SIG-M5 treated with dmso at 0.1 percent for 504 hours (cell line): ENCODE results near the gene RAVER2.

ENCODE experiments used
- DNase-seq: peaks from one replicate; lab custom pipeline; 2025; ENCODE audit not compliant: unreplicated experiment; lab: John Stamatoyannopoulos, UW

RAVER2 gene

DNA sequence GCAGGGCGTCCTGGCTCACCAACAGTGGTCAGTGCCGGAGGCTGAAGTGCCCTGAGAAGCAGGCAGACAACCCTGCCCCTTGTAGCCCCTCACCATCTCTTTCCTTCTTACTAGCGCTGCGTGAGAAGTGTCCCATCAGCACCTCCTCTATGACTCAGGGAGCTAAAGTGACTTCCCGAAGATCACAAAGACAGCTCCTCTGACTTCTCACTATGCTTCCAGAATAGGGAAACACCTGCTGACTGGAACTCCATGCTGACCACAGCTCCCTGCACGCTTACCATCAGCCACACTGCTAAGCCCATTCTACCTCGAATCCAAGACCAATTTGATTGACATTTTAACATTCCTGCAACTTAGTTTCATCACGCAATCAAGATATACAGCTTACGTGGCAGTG is 128.7 kb downstream of the RAVER2 start:
- no peak for DNase-seq

DNA sequence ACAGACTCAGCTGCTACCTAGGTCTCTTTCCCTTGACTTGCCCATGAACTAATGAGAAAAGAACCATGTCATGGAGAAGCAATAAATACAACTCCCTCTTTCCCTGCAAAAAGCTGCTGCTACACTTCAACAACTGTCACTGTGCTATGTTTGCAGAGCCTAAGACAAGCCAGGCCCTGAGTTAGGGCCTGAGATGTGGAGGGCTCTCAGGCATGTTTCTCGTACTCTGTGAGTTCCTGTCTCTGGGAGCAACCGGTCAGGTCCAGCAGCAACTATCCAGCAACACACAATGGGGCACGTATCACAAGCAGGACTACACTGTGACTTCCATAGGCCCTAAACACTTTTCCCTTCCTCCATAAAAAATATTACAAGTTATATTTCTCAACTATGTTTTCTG is 129.8 kb downstream of the RAVER2 start:
- DNase-seq, result no peak

DNA sequence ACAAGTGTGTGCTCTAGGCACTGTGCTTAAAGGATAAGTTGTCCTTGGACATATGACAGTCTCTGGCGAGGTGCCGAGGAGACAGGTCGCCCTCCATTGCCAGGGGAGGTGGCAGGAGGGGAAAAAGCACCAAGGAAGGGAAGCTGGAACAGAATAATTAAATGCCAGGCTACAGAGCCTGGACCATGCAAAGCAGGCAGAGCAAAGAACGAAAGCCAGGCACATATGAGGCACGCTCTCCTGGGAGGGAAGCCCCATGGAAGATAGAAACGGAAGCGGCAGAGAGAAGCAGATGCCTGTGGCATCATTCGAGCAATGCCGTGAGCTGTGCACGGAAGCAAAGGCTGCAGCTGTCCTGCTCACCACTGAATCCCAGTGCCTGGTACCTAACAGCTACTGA is 130.2 kb downstream of the RAVER2 start:
- DNase-seq, result no peak

DNA sequence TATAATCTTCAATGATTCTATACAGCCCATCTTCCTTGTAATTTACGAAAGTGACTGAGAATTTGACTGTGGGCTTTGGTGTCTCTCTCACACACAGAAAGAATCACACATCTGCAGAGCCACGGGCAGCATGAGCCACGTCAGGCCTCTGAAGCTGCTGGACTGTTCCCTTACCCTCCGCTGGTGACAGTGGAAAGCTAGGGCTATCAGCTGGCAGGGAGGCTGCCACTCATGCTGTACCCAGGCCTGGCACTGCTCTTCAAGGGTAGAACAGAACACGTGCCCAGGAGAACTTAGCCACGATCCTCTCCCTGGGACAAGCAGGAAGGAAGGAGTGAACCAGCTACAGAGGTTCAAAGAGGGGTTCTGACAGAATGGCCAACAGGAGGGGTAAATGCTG is 130.7 kb downstream of the RAVER2 start:
- no peak for DNase-seq

DNA sequence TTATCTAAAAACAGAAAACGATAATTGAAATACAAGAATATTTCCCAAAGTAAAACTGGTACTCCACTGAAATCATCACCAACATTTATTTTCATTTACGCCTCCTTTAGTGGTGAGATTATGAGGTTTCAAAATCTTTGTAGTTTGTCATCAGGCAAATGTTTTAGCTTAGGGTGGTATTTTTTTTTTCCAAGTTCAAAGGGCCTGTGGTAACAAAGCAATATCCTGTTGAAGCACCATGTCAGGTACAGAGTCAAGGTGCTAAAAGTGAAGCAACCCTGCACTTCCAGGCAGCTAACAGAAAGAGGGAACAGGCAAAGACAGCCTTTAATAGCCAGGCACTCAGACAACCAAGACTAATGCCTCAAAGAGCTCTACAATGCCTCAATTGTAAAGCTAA is 132.3 kb downstream of the RAVER2 start:
- no peak for DNase-seq

DNA sequence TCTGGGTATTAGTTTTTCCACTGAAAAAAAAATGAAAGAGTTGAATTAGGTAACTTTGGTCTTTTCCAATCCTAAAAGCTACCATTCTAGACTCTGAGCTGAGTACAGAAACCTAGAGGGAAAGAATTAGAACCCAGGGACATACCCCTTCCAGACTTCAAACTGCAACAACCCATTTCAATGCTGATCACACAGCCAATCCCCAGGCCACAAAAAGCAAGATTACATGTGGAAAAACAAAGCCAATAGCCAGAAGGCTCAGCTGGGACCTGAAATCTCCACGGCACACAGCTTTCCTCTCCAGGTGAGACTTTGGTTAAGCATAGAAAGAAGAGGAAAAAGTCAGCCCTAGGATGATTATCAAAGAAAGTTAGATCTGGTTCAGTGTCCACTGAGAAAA is 132.7 kb downstream of the RAVER2 start:
- DNase-seq, result no peak

DNA sequence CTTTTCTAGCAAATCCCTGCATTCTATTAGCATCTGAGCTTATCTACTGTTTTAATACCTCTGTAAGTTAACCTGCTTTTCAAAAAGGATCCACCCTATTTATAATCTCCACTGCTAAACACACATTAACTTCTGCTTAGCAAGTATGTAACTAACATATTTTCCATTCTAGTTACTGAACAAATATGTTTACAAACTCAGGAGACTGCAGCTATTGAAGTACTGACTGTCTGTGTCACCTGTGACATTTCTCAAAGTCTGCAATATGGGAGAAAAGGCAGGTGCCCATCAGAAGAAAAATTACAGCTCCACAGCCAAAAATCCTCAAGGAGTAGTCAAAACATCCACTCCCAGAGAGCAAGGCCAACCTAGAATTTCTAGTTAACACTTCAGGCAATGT is 133.2 kb downstream of the RAVER2 start:
- DNase-seq, result no peak

DNA sequence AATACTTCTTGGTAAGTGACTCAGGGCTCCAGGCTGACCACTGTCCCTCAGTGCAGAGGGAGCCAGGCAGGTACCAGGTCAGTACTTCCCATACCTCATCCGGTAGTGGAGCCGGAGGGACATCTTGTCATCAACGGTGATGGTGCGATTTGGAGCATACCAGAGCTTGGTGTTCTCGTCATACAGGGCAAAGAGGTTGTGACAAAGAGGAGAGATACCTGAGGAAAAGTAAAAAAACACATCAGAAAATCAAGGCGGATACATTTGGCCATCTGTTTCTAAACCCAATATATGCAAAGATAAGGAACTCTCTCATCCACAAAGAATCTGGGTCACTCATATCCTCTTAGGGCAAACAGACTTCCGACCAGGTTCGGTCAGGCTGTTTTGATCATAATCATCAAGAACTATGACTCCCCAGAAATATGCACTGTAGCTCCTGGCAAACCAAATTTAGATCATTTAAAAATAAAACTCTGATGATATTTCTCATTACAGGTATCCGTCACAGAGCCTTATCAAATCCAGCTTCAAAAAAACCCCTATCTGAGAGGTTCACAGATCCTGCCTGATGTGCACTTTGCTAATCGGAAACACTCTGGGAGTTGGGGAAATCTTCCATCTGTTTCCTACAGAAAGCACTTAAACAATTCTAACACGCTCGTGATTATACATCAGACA is 134.2 kb downstream of the RAVER2 start:
- DNase-seq, result no peak

DNA sequence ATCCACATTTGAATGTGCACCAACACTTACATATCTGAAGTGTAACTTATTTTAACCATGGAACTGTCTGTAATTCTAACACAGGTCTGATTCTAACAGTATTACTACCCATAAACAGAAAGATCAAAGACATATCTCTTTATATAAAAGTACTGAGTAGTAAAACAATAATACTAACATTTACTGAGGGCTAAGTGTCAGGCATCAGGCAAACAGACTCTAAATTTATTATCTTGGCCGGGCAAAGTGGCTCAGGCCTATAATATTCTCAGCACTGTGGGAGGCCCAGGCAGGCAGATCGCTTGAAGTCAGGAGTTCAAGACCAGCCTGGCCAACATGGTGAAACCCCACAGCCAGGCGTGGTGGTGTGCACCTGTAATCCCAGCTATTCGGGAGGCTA is 135.6 kb downstream of the RAVER2 start:
- DNase-seq, result no peak

DNA sequence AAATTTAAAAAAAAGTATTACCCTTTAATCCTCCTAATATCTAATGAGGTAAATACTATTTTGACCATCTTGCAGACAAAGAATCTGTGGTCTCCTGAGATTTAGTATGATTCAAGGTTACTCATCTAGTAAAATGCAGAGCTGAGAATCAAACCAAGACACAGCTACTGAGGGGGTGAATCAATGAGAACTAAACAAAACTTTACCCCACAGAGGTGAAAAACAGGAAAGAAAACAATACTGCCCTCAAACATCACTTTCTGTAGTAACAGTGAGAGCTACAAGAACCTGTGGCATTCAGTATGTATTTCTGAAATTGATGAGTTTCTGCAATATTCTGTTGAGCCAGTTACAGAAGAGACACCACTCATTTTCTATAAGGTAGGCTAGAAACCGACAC is 136.4 kb downstream of the RAVER2 start:
- no peak for DNase-seq
